Dermis microvascular lymphatic vessel endothelial cell (primary cell): ENCODE data around the gene MSI2. TPM values are rescaled to one million over a fixed set of nuclear protein-coding genes. Genes with fewer than 3 reads are reported as not detected.

Experiments
- DNase-seq, 2 donors: peaks; one replicate each; pipeline versions ENCODE4 v3.0.0 to v3.0.0-alpha.2; 2010; ENCODE audit warnings: low read depth in 2 of 2
- total RNA-seq: library from RNA; depleted of rRNA; stranded (reverse); fragments of >200 nt; gene quantifications from 2 replicates; pipeline ENCODE4 v1.2.1, GENCODE V29; 2014

The MSI2 gene
- total RNA-seq, 1 donor from 2014 or later: 7.4 TPM

DNA sequence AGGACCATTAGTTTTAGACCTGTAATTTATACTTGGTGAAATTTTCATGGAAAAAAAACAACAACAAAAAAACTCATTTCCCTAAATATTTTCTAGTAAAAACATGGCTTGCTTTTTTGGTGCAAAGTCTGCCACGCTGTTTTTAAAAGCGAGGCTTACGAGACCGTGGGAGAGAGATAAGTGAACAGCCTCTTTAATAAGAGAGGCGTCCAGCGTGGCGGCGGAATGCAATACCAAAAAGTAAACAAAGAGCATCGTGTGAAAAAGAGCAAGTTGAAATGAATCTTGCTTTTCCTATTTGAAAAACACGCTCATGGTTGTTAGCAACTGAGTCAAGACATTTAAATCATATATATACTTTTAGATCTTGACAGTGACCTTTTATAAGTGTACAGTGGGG, 10.5 kb upstream of the MSI2 start:
- DNase-seq: no peak

DNA sequence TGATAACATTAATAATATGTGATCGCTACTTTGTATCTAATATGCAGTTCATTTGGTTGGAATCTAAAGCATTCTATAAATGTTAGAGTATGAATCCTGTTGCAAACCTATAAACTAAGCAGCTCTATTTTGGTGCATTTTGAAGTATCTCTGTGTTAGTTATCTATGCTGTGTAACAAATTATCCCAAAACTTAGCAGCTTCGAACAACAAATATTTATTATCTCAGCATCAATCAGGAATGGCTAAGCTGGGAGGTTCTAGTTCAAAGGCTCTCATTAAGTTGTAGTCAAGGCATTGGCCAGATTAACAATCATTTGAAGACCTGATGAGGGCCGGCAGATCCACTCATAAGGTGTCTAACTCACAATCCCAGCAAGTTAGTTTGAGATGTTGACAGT, 10.1 kb upstream of the MSI2 start:
- no peak for DNase-seq

DNA sequence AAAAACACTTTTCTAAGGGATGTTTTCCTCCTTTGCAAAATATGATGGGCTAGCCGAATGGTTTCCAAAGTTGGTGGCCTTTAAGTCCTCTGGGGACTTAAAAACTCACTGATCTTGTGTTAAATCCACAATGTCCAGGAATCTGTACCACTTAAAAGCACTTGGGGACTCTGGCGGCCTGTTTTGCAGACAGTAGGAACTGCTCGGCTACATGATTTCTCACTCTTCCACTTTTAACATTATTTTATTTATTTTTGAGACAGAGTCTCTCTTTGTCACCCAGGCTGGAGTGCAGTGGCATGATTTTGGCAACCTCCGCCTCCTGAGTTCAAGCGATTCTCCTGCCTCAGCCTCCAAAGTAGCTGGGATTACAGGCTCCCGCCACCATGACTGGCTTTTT, 9.1 kb upstream of the MSI2 start:
- no peak for DNase-seq

DNA sequence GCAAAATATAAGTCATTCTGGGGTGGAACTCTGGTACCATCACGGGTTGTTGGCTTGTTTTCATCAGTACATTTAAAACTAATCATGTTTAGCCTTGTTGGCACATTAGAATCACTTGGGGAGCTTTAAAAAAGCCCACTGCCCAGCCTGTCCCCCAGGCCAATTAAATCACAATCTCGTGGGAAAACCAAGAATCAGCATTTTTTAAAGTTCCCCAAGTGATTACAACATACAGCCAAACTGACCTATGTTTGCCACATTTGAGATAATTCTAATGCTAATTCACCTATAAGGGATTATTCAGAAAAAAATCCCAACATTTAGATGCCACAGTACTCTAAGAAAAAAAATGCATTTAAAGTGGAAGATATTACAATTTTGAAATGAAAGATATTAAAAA, 8.4 kb upstream of the MSI2 start:
- DNase-seq: no peak

DNA sequence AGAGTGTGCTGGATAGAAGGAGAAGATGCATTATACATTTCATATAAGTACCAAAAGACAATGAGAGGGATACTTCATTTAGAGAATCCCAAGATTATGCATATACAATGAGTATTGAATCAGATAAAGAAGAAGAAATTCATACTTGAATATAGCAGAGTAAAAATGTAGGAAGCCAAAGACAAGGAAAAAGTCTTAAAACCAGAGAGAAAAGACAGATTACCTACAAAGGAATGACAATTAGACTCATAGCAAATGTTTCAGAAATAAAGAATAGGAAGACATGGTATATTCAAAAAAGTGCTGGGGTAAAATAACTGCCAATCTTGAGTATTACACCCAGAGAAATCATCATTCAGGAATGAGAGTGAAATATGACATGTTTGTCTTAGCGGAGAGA, 6.8 kb upstream of the MSI2 start:
- no peak for DNase-seq

DNA sequence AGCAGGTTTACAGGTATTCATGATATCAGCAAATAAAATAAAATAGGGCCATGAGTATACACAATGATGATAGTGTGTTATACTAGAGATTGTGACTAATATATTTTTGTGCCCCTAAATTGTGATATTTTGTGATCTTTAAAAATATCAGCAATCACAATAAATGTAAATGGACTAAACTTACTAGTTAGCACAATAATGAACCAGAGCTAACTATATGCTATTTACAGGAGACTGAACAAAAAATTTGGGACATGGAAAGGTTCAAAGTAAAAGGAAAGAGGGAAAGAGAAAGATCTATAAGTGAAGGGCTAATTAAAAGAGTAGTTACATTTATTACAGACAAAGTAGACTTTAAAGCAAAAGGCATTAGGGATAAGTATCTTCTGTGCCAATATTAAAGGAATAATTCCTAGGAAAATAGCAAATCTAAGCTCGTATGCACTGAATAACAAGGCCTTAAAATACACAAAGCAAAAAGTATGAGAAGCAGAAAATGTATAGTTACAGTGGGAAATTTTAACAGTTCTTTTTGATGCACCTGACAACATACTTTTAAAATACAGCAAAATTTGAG, 5.0 kb upstream of the MSI2 start:
- no peak for DNase-seq

DNA sequence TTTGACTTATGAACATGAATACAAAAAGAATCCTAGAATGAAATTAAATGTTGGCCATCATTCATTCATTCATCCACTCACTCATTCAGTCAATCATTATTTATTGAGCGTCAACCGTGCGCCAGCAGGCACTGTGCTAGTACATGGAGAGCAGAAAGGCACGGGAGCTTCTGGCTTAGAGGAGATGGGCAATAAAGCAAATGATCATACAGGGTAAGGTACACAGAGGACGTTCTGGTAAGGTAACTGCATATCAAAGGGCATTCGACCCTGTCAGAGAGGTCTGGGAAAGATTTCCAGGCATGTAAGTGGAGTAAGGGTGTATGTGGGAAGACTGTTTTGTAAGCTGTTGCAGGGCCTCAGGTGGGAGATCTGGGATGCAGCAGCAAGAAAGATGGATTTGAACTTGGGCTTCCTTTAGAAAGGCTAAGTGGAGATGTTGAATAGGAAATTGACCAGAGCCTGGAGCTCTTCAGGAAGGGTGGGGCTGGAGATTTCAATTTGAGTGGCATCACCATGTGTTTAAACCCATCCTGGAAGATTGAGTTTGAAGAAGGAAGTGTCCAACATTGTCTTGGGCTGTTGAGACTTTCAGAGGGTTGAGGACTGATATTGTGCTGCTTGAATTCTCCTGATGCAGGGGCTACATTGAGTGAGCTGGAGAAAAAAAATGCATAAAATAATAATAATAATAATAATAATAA, 2.8 kb upstream of the MSI2 start:
- DNase-seq: no peak

DNA sequence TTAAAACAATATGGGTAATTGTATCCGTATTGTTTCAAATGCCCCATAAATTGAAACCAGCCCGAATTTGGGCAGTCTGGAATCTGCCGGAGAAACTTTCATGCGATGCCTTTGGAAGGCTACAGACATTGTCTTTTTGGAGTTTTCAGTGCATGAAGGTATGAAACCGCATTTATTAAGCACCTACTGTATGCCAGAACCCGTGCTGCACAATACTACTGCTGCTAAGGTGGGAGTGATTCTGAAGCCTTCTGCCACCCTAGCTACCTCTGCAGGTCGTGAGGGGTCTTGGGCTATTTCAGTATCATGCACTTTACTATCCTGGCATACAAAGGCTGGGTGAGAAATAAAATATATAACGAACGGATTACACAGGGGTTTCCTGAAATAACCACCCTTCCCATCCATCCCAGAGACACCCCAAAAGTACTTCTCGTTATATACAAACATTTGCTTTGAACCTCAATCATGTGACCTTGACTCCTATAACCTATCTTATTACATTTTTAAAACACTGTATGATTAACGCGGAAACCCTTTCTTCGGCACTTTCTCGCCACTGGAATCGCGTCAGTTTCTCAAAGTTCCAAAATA, 1.0 kb upstream of the MSI2 start:
- DNase-seq: no peak

DNA sequence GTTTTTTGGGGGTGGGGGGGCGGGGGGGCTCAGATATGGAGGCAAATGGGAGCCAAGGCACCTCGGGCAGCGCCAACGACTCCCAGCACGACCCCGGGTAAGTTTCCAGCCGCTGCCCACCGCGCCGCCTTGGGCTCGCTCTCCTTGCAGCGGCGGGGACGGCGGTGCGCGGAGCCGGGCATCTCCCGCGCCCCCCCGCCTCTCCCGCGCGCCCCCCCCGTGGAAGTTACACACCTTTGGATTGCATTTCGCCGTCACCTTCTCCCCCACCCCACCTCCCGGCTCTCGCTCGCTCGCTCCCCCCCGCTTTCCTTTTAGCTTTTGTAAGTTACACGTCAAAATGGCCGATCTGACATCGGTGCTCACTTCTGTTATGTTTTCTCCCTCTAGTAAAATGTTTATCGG, 387 bp downstream of the MSI2 start:
- peak in 1 of 2 donors; percentile 19 for DNase-seq

DNA sequence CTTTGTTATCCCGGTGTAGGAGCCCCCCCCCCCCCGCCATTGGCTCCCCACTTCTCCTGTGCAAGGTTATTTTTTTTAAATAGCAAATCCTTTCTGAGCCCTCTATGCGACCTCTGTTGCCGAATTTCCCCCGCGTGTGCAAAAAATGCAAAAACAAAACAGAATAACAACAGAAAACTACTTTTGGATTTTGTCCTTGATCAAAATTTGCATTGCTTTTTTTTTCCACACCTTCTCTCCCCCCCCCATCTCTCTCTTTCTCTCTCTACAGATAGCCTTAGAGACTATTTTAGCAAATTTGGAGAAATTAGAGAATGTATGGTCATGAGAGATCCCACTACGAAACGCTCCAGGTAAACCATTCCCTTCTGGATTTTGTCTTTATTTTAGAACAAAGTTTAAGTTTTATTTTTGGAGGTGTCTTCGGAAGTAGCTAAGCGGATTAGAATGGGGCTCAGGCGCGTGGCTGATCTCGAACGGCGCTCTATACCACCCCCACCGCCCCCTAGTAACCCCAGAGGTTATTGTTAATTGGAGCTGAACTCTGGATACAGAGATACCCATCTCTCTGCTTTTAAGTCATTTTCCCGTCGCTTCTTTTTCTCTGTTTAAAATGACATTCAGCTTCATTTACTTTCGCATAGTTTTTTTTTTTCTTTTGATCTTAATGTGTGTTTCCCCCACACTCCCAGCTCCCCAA, 1.0 kb downstream of the MSI2 start:
- DNase-seq: no peak

DNA sequence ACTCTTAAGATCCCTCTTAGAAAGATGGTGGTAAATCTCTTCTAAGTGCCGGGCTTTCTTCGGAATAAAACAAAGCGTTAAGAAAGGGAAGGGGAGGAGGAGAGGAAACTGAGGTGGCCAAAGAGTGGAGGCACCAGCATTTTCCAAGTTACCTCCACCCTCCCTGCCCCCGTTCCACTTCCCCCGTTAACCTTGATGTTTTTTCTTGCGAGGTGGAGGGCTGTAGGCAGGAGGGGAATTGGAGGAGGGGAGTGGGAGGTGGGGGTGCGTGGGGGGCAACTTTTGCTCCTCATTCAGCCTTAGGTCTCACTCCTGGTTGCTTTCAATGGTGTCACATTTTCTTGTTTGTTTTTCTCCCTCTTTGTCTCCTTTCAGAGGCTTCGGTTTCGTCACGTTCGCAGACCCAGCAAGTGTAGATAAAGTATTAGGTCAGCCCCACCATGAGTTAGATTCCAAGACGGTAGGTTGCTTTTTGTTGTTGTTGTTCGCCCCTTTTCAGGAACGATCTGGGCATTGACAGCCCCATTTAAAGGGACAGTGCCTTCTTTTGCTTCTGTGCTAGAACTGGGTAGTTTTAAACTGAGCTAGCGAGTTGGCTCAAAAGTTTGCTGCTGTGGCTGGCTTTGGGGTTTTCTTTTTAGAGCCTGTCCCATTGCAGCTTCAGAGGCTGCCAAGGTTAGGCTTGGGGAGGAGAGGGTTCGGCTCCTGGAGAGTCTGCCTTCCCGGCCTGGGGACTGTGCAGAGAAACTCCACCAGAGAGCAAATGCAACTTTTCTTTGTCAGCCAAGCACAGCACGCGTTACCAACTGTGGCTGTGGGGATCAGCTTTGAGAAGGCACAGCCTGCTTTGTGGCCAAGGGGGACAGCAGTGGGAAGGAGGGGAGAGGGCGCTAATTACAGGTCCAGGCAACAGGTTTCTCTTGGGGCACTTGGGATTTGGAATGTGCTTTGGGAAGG, 1.9 kb downstream of the MSI2 start:
- DNase-seq: peak in 1 of 2 donors; percentile 12

DNA sequence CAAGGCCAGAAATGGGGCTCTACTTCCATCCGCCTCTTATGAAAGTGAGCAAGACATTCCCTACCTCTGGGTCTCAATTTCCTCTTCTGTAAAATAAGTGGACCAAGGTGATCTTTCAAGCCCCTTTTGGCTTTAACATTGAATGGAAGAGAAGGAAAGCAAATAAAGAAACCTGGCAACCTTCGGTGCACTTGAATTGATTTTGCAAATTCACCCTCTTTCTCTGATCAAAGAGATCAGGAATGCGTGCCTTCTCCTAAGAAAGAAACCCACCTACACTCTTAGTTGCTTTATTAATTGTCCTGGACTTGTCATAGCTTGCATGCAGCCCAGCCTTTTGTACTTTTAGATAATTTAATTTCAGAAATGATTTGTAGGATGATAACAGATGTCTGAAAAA, 3.0 kb downstream of the MSI2 start:
- DNase-seq: no peak

DNA sequence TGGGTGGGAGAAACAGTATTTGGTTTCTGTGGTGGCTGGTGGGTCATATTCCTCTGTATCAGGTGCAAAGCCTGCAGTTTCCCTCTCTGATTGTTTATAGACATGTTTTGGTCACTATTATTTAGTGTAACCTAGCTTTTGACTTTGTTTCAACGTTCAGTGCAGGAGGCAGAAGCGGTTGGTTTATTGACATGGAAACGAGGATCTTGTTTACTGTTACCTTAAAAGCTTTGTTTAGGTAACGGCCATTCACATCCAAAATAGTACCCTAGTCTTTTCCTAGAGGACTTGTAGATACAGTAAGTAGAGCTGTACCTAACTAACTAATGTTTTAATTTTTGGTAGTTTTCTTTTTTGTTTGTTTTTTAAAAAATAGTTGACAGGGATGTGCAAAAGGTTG, 3.5 kb downstream of the MSI2 start:
- no peak for DNase-seq

DNA sequence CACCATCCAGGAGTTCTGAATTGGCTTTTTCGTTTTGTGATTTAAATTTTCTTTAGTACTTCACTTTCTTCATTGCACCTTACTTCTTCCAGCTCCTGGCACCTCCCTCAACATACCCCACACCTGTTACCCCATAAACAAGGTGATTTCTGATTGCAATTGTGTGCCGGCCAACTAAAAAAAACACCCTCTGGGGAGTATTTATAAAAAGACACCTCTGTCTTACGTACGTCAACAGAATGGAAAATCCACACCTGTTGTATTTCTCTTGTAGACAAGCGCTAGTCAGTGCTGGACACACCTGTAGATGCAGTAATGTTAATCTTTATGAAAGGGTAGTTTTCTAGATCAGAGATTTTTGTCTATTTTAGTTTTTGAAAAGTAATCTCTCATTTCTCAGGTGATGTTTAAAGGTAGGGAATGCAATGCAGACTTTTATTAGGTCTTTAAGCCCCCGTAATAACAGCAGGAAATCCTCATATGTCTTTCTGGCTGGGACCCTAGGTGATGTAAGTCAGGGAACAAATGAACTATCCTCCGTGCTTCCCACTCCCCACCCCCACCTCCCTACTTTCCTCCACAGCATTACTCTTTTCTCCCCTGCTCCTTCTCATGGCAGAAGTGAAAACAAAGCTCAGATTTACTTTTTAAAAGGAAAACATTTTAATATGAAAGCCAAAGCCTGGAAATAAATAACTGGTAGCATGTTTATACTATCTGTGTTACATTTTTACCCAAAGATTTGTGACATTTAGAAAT, 4.2 kb downstream of the MSI2 start:
- DNase-seq: no peak

DNA sequence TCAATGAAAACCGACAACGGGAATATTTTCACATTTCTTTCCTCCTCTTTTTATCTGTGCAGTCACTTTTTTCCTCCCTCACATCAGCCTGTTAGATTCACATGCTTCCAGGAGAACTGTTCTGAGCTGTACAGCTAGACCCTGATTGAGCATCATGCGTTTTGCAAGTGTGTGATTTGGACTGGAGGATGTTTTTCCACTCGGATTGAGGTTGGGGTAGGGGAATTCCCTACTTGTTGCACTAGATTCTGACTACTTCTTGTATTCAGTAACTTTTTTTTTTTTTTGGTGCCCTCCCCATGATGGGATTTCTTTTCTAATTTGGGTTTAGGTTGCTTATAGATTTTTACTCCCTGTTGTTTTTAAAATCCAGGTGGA, 4.8 kb downstream of the MSI2 start:
- DNase-seq: no peak

DNA sequence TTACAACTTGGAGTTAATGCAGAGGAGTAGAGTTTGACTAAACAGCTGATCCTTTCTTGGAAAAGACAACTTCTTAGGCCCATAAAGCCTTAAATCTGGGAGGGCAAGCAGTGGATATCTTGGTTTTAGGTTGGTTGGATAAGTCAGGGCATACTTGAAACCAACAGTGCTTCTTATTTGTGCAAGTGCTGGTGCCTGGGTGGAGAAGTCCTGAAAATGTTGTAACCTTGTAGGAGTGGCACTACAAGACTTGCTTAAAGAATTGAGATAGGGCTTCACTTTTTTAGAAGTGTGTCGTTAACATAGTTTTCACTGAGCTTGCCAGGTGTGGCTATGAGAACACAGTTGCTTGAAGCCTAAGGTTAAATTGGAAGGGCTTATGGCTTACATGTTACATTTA, 6.2 kb downstream of the MSI2 start:
- no peak for DNase-seq

DNA sequence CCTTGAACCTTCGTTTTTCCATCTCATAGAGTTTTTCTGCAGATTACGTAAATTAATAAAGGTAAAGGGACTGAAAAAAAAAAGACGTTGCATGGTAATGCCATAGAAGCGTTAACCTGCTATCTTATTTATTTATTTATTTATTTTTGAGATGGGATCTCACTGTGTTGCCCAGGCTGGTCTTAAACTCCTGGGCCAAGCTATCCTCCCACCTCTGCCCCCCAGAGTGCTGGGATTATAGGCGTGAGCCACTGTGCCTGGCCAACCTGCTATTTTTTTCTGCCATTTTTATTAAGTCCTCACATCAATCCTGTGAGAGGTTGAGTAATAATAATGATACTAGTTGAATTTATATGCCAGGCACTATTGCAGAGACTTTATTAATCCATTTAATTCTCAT, 7.9 kb downstream of the MSI2 start:
- DNase-seq: no peak

DNA sequence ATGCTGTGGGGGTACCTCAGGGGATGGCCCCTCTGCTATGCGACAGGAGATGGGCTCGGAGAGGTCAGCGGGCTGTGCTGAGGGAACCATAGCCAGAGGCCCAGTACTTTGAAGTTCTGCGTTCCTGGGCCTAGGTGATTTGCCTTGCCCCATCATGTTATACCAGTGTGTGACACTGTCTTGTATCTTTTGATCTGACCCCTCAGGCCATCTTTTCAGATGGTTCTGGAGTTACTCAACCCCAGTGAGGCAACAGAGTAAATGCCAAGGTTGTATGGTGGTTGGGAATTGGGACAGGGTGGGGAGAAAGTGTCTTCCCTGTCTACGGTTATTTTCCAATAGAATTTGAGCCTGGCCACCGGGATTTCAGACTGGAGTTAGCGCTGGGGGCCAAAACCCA, 8.5 kb downstream of the MSI2 start:
- no peak for DNase-seq

DNA sequence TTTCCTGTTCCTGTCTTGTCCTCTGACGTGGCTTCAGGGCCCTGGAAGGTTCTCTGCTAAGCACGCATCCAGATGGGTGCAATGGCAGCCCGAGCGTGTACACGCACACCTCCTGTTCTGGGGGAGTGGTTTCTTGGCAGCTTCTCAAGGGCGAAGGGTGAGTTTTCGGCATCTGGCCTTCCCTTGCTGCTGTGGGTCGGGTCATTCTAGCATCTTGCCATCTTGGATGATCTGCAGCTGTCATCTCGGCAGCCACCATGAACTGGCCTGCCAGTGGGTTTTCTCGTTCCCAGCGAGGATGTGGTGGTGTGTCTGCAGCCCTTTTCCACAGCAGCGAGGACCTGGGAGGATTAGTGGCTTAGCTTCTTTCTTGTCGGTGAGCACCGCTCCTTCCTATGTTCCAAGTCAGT, 10.6 kb downstream of the MSI2 start:
- no peak for DNase-seq

DNA sequence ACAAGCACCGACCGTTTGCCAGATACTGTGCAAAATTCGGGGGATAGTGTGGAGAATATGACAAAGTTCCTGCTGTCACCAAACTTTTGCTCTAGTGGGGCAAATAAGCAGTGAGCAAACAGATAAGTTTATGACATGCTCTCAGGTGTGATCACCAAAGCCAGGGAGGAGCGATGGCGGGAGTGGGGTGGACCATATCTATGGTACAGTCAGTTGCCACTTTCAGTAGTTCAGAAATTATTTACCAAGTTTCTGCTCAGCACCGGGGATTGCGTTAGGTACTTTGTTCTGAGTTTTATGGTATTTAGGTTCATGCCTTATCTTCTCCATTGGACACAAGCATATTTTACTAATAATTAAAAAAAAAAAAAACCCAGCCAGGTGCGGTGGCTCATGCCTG, 11.9 kb downstream of the MSI2 start:
- DNase-seq: no peak

DNA sequence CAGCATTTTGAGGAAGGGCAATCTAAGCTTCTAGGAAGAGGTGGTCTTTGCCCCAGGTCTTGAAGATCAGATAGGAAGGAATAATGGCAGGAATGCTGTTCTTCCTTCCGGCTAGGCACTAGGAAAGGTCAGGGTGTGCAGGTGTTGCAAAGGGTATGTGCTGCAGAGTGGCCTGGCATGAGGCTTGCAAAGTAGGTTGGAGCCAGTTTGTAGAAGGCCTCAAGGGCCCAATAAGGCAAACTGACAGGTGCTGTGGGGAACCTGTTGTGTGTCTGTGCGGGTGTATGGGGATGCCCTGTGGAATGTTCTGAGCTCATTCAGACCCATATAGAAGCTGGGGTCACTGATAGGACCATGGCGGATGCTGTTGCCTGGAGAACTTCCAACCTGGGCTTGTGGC, 12.7 kb downstream of the MSI2 start:
- no peak for DNase-seq
